ENCODE results near the gene SMG6. TPM values are rescaled to one million over a fixed set of nuclear protein-coding genes. Genes with fewer than 3 reads are reported as not detected.

SMG6 gene
- total RNA-seq, 1 donor: 42.7 TPM

DNA sequence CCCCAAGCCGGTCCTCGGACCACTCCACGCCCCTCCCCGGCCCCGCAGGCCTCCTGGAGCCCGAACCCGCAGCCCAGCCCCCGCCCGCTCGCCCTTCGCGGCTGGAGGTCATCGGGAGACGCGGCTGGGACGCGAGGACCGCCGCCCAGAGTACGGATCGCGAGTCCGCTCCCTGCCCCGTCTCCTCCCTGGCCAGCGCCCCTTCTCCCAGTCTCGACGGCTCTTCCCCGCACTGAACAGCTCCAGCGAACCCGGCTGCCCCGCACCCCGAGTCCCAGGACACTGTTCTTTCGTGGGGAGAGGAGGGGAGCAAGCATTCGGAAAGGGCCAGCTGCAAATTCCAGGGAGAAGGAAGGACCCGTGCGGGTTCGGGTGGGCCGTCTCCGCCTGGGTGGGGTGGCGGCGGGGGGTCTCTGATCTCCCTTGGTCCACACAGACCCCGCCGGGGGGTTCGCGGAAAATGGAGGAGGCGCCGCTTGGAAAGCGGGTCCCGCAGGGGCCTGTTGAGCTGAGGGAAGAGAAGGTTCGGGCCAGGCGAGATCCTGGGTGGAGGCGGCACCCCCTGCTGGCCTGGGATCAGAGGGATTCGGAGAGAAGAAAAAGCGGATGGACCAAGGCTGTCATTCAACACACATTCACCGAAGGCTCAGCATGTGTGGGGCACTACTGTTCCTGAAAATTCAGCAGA is 277.8 kb downstream of the SMG6 start:
- peak; percentile 98 for DNase-seq (ENCODE audit: insufficient read length, low spot score, missing footprints)
- TF ChIP-seq, protein P1, sequence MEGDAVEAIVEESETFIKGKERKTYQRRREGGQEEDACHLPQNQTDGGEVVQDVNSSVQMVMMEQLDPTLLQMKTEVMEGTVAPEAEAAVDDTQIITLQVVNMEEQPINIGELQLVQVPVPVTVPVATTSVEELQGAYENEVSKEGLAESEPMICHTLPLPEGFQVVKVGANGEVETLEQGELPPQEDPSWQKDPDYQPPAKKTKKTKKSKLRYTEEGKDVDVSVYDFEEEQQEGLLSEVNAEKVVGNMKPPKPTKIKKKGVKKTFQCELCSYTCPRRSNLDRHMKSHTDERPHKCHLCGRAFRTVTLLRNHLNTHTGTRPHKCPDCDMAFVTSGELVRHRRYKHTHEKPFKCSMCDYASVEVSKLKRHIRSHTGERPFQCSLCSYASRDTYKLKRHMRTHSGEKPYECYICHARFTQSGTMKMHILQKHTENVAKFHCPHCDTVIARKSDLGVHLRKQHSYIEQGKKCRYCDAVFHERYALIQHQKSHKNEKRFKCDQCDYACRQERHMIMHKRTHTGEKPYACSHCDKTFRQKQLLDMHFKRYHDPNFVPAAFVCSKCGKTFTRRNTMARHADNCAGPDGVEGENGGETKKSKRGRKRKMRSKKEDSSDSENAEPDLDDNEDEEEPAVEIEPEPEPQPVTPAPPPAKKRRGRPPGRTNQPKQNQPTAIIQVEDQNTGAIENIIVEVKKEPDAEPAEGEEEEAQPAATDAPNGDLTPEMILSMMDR (IDR thresholded peaks at IDR 0.05; ENCODE audit: extremely low read depth, low read depth, low read length): peak; percentile 73

DNA sequence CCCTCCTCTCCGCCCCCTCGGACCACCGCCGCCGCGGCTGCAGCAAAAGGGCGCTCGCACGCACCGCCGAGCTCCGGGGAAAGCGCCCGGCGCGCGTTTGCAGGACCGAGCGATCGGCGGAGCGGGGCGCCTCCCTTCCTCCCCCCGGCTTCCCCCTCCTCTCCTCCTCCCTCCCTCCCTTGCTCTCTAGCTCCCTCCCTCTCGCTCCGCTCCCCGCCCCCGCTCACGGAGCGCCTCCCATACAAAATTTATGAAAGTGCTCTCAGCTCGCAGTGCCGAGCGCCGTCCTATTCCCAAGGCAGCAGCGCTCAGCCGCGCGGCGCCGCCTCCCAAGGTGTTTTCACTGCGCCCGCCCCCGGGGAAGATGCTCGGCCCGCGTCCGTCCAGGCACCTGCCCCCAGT is 278.4 kb downstream of the SMG6 start, which contains the start of gene RTN4RL1:
TSS of gene RTN4RL1 (minus strand) at position 115 of the 402 bp plus-strand sequence. CDS start 469 bp downstream, outside the sequence.
- no peaks in the 10 kb centered on the region for H3K9me3 ChIP-seq (ENCODE audit: low read depth, low read length)
- TF ChIP-seq, protein P1 (IDR thresholded peaks at IDR 0.05; ENCODE audit: extremely low read depth, low read depth, low read length): no peak
- H3K4me1 ChIP-seq (ENCODE audit: insufficient read depth, low read length): peaks cover 29% of the 10 kb centered on the region
- peak; percentile 96 for DNase-seq (ENCODE audit: insufficient read length, low spot score, missing footprints)
- H4K20me1 ChIP-seq (ENCODE audit: insufficient read depth, low read length): no peaks in the 10 kb centered on the region
- peak within 1 kb of the TSS; percentile 79 for H3K4me2 ChIP-seq (ENCODE audit: insufficient read depth, low read length)
- H3K4me3 ChIP-seq (ENCODE audit: insufficient read depth, low read length): peak within 1 kb of the TSS; percentile 67
- H3K27ac ChIP-seq (ENCODE audit: low read depth, low read length): no peak within 1 kb of the TSS
- H3K27me3 ChIP-seq (ENCODE audit: insufficient read depth, low read length): peaks cover 41% of the 10 kb centered on the region
- peak within 1 kb of the TSS; percentile 56 for H2AFZ ChIP-seq (ENCODE audit: low read length)
- H3K79me2 ChIP-seq (ENCODE audit: insufficient read depth, low read length): peaks cover under 1% of the 10 kb centered on the region
- H3K36me3 ChIP-seq (ENCODE audit: insufficient read depth, low read length): no peaks in the 10 kb centered on the region

More for the DNA sequence above, 277.8 kb downstream of the SMG6 start:
- Histone ChIP-seq H3K4me3 (ENCODE audit: insufficient read depth, low read length) (peak overlapping the region; percentile 67), H3K4me1 (ENCODE audit: insufficient read depth, low read length) (peaks cover 30% of the 10 kb centered on the region), H3K27me3 (ENCODE audit: insufficient read depth, low read length) (peaks cover 36% of the 10 kb centered on the region), H3K4me2 (ENCODE audit: insufficient read depth, low read length) (peak overlapping the region; percentile 79), H3K79me2 (ENCODE audit: insufficient read depth, low read length) (peaks cover 5% of the 10 kb centered on the region), H3K27ac (ENCODE audit: low read depth, low read length) (no peak overlapping the region), H3K9me3 (ENCODE audit: low read depth, low read length) (no peaks in the 10 kb centered on the region), H4K20me1 (ENCODE audit: insufficient read depth, low read length) (no peaks in the 10 kb centered on the region), H2AFZ (ENCODE audit: low read length) (peak overlapping the region; percentile 56), H3K36me3 (ENCODE audit: insufficient read depth, low read length) (no peaks in the 10 kb centered on the region)

DNA sequence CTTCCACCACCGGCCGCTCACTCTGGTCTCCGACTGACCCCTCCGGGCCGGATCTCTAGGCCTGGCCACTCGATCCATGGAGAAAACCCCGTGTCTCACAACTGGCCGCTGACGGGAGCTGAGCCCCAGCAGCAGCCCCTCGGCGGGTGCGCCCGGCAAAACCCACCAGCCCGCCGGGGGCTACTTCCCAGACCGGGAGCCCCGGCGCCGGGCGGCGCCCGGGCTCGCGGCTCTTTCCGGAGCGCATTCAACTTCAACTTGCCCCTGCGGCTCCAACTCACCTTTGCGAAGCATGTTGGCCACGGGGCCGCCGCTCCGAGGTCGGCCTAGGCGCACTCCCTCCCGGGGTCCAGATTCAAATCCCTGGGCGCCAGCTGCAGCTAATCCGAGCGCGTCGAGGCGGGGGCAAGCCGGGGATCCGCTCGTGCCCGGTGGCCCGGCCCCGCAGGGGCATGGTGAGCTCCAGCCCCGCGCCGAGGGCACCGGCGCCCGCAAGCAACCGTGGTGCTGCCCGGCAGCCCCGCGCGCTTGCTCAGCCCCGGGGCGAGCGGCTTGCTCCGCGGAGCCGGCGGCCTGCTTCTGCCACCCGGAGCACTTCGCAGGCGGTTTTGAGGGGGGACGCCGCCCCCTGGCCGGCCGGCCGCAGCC is 278.9 kb downstream of the SMG6 start:
- H4K20me1 ChIP-seq (ENCODE audit: insufficient read depth, low read length): no peaks in the 10 kb centered on the region
- no peaks in the 10 kb centered on the region for H3K79me2 ChIP-seq (ENCODE audit: insufficient read depth, low read length)
- peak overlapping the region; percentile 67 for H3K4me3 ChIP-seq (ENCODE audit: insufficient read depth, low read length)
- TF ChIP-seq, protein P1 (IDR thresholded peaks at IDR 0.05; ENCODE audit: extremely low read depth, low read depth, low read length): no peak
- no peak overlapping the region for H3K27ac ChIP-seq (ENCODE audit: low read depth, low read length)
- DNase-seq (ENCODE audit: insufficient read length, low spot score, missing footprints): peak; percentile 89
- no peaks in the 10 kb centered on the region for H3K9me3 ChIP-seq (ENCODE audit: low read depth, low read length)
- peaks cover 45% of the 10 kb centered on the region for H3K27me3 ChIP-seq (ENCODE audit: insufficient read depth, low read length)
- H2AFZ ChIP-seq (ENCODE audit: low read length): no peak overlapping the region
- H3K4me1 ChIP-seq (ENCODE audit: insufficient read depth, low read length): peaks cover 29% of the 10 kb centered on the region
- H3K36me3 ChIP-seq (ENCODE audit: insufficient read depth, low read length): no peaks in the 10 kb centered on the region
- peak overlapping the region; percentile 79 for H3K4me2 ChIP-seq (ENCODE audit: insufficient read depth, low read length)

Data from osteoblast (primary cell).